Keratinocyte (primary cell): Measurements from ENCODE around the gene SIGMAR1. TPM values are rescaled to one million over a fixed set of nuclear protein-coding genes. Genes with fewer than 3 reads are reported as not detected.

Experiments used
- DNase-seq: peaks from one replicate; pipeline ENCODE4 v3.0.0-alpha.2; 2011; ENCODE audit warnings: low read depth, missing footprints, low spot score
- FAIRE-seq: peaks from 2 replicates; lab custom pipeline; 2011; peaks lifted over from hg19 to GRCh38; lab: Jason Lieb, UNC
- H2AFZ ChIP-seq: 2 replicates; pipeline ENCODE4 v1.6.0; 2012; ENCODE audit warnings: low read length, control low read depth, inconsistent platforms; ENCODE audit not compliant: control insufficient read depth
- H3K27ac ChIP-seq: 2 replicates; pipeline ENCODE4 v1.5.1; 2011; ENCODE audit warnings: low read length; ENCODE audit not compliant: control insufficient read depth, insufficient read depth
- H3K27me3 ChIP-seq: 3 replicates; pipeline ENCODE4 v1.6.0; 2011; ENCODE audit warnings: low read length; ENCODE audit not compliant: control insufficient read depth, insufficient read depth; ENCODE audit errors: extremely low read depth
- H3K36me3 ChIP-seq, 2 experiments: 2 replicates in 1 of 2; 3 replicates in 1 of 2; pipeline ENCODE4 v1.5.1; 2011; ENCODE audit warnings: low read length in 2 of 2, mild to moderate bottlenecking in 1 of 2; ENCODE audit not compliant: control insufficient read depth in 2 of 2, insufficient read depth in 2 of 2; ENCODE audit errors: extremely low read depth in 1 of 2
- H3K4me1 ChIP-seq: 3 replicates; pipeline ENCODE4 v1.5.1; 2011; ENCODE audit warnings: low read length; ENCODE audit not compliant: control insufficient read depth, insufficient read depth; ENCODE audit errors: extremely low read depth
- H3K4me2 ChIP-seq: 3 replicates; pipeline ENCODE4 v1.6.0; 2011; ENCODE audit warnings: low read depth, low read length; ENCODE audit not compliant: control insufficient read depth, insufficient read depth; ENCODE audit errors: extremely low read depth
- H3K4me3 ChIP-seq, 3 experiments: fragments of 200-600 bp in 1 of 3; sonication (generic) in 1 of 3; 2 replicates in 2 of 3; 3 replicates in 1 of 3; pipeline ENCODE4 v1.5.1; 2011 to 2016; ENCODE audit warnings: low read length in 3 of 3, mild to moderate bottlenecking in 3 of 3, control low read depth in 2 of 3, inconsistent platforms in 1 of 3, low read depth in 1 of 3, mixed read lengths in 1 of 3, mixed run types in 1 of 3, moderate library complexity in 1 of 3; ENCODE audit not compliant: control insufficient read depth in 2 of 3, insufficient read depth in 2 of 3; ENCODE audit errors: extremely low read depth in 1 of 3
- H3K79me2 ChIP-seq: 2 replicates; pipeline ENCODE4 v1.6.0; 2012; ENCODE audit warnings: low read length; ENCODE audit not compliant: control insufficient read depth, insufficient read depth
- H3K9ac ChIP-seq: 3 replicates; pipeline ENCODE4 v1.6.0; 2011; ENCODE audit warnings: low read length; ENCODE audit not compliant: control insufficient read depth, insufficient read depth; ENCODE audit errors: extremely low read depth
- H3K9me1 ChIP-seq: 3 replicates; pipeline ENCODE4 v1.6.0; 2011; ENCODE audit warnings: low read length; ENCODE audit not compliant: control insufficient read depth, insufficient read depth; ENCODE audit errors: extremely low read depth
- H3K9me3 ChIP-seq: 2 replicates; pipeline ENCODE4 v1.5.1; 2012; ENCODE audit warnings: low read depth, low read length; ENCODE audit not compliant: control insufficient read depth
- H4K20me1 ChIP-seq: 3 replicates; pipeline ENCODE4 v1.6.0; 2011; ENCODE audit warnings: low read length; ENCODE audit not compliant: control insufficient read depth, insufficient read depth; ENCODE audit errors: extremely low read depth
- EZH2 ChIP-seq: IDR thresholded peaks from one replicate; pipeline ENCODE4 v1.6.1; 2012; ENCODE audit warnings: inconsistent platforms, mild to moderate bottlenecking, low read length, moderate library complexity
- dilution Hi-C: fragments of 300-500 bp; cut with MboI; formaldehyde crosslinking; loops from one replicate; pipeline ENCODE4 v1.7.0; 2020; ENCODE audit warnings: low sequenced_read_pairs; ENCODE audit not compliant: extremely low pct_ligation_motif_present
- polyA plus RNA-seq, 5 experiments: library from polyadenylated mRNA; depleted of rRNA in 3 of 5; stranded (reverse) in 3 of 5; stranded (forward) in 1 of 5; unstranded in 1 of 5; fragments of >200 nt; gene quantifications; 1 replicate in 1 of 5; 2 replicates in 3 of 5; 3 replicates in 1 of 5; pipeline versions ENCODE4 v1.2.1 to v1.2.3, GENCODE V29; 2011 to 2012; ENCODE audit warnings: missing spikeins in 2 of 5, low read depth in 1 of 5, low replicate concordance in 1 of 5
- TF ChIP-seq, protein P1 (sequence below), 3 experiments: IDR thresholded peaks in 1 of 3; conservative IDR thresholded peaks in 1 of 3; optimal IDR thresholded peaks in 1 of 3; 2 replicates in 2 of 3; 3 replicates in 1 of 3; pipeline versions ENCODE3 to v1.5.1; 2011; ENCODE audit warnings: low read length in 3 of 3, mild to moderate bottlenecking in 3 of 3, moderate library complexity in 2 of 3, control low read depth in 1 of 3, inconsistent platforms in 1 of 3; ENCODE audit not compliant: insufficient read depth in 2 of 3; ENCODE audit errors: extremely low read depth in 1 of 3

The SIGMAR1 gene
- polyA plus RNA-seq, 1 donor (not counting 4 experiments of a cell fraction or from before 2014, with no cell fraction given): 74.9 TPM

DNA sequence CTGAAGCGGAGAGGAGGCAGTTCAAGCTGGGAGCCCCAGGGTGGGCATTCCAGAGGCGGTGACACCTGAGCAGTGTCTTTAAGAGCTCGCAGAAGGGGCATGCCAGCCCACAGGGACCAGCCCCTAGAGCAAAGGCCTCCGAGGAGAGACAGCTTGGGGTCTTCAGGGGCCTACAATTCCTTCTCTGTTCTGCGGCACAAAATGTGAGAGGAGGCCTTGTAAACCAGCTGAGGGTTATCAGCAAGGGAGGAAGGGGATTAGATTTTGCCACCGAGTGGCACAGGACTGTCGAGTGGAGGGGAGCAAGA, 505 bp upstream of the SIGMAR1 start:
- Histone ChIP-seq H3K79me2 (peaks cover 25% of the 10 kb centered on the region), H3K27me3 (no peaks in the 10 kb centered on the region), H4K20me1 (peaks cover 2% of the 10 kb centered on the region), H3K9me1 (no peaks in the 10 kb centered on the region), H3K9me3 (no peaks in the 10 kb centered on the region), H3K27ac (peak overlapping the region; percentile 63), H3K4me3 (peak overlapping the region; percentile 85 to 95 (median 93)), H3K36me3 (peaks cover 11 to 12% of the 10 kb centered on the region in 2 experiments), H3K4me1 (peaks cover 25% of the 10 kb centered on the region), H3K9ac (peak overlapping the region; percentile 87), H3K4me2 (peak overlapping the region; percentile 95), H2AFZ (peak overlapping the region; percentile 99)
- FAIRE-seq (peak; percentile 9), DNase-seq (no peak)
- dilution Hi-C loops: no loop called here
- no peak for TF ChIP-seq EZH2
- TF ChIP-seq, protein P1, sequence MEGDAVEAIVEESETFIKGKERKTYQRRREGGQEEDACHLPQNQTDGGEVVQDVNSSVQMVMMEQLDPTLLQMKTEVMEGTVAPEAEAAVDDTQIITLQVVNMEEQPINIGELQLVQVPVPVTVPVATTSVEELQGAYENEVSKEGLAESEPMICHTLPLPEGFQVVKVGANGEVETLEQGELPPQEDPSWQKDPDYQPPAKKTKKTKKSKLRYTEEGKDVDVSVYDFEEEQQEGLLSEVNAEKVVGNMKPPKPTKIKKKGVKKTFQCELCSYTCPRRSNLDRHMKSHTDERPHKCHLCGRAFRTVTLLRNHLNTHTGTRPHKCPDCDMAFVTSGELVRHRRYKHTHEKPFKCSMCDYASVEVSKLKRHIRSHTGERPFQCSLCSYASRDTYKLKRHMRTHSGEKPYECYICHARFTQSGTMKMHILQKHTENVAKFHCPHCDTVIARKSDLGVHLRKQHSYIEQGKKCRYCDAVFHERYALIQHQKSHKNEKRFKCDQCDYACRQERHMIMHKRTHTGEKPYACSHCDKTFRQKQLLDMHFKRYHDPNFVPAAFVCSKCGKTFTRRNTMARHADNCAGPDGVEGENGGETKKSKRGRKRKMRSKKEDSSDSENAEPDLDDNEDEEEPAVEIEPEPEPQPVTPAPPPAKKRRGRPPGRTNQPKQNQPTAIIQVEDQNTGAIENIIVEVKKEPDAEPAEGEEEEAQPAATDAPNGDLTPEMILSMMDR (optimal IDR thresholded peaks at IDR 0.05 in 1 of 3, IDR thresholded peaks at IDR 0.05 in 1 of 3, conservative IDR thresholded peaks at IDR 0.05 in 1 of 3; ENCODE audit: extremely low read depth in 1 of 3, insufficient read depth in 2 of 3, low read length in 3 of 3): no peak

GRCh38 chr9:34636791-34637355, 714 bp downstream of the SIGMAR1 start:
- FAIRE-seq (no peak), DNase-seq (no peak)
- Histone ChIP-seq H3K79me2 (peaks cover 25% of the 10 kb centered on the region), H4K20me1 (peaks cover 2% of the 10 kb centered on the region), H3K4me2 (peak overlapping the region; percentile 97), H3K9ac (peak overlapping the region; percentile 87), H3K9me1 (no peaks in the 10 kb centered on the region), H3K9me3 (no peaks in the 10 kb centered on the region), H2AFZ (peak overlapping the region; percentile 29), H3K36me3 (peaks cover 11 to 12% of the 10 kb centered on the region in 2 experiments), H3K27me3 (no peaks in the 10 kb centered on the region), H3K4me3 (peak overlapping the region; percentile 85 to 95 (median 93)), H3K27ac (peak overlapping the region; percentile 63), H3K4me1 (peaks cover 25% of the 10 kb centered on the region)
- dilution Hi-C loops: no loop called here
- TF ChIP-seq, protein P1 (optimal IDR thresholded peaks at IDR 0.05 in 1 of 3, IDR thresholded peaks at IDR 0.05 in 1 of 3, conservative IDR thresholded peaks at IDR 0.05 in 1 of 3; ENCODE audit: extremely low read depth in 1 of 3, insufficient read depth in 2 of 3, low read length in 3 of 3): no peak
- no peak for TF ChIP-seq EZH2
